Measurements from ENCODE around the gene SEC16A.
"Not testable (repeated sequence)": the region's sequence is repeated elsewhere in the genome, so short reads cannot be mapped to it uniquely, and the experiment has no call there.

Gene SEC16A

DNA sequence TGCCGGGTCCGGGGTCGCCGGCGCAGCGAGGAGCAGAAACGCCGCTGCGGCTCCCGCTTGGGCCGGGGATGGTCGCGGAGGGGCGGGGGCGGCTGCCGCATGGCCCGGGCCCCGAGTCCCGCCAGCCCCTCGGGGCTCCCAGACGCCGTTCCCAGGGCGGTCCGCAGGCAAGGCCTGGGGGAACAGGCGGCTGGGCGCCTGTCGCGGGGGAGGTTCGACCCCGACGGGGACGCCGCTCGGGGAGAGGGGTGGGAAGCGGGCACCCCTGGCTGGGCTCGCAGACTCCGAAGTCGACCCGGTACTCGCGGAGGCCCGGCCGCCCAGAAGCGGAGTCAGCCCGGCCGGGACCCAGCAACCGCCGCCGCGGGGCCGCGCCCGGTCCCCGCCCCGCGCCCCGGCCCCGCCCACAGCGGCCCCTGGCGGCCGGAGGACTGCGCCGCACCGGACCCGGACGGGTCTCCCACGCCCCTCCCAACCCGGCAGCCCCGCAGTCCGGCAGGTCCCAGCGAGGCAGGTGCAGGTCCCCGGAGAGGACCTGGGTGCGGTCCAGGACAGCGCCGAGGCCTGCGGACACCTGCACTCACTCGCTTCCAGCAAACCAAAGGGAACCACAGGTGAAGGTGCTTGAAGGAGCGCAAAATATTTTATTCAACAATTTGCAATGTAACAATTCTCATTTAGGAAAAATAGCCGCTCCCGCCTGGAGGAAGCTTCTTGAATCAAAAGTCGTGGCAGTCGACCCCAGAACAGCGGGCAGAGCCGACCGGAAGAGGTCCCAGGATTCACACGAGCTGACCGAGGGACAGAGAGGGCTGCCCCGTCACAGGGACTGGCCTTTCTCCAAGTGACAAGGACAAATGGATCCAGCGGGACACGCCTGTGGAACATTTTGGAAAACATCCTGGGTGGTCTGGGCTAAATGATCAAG lies 43.1 kb downstream of the SEC16A start, which contains the start of gene INPP5E:
Gene INPP5E (minus strand): TSS at position 365 of the 928 bp plus-strand sequence. CDS start 426 bp downstream, outside the sequence.
- peak; percentile 77 for DNase-seq

DNA sequence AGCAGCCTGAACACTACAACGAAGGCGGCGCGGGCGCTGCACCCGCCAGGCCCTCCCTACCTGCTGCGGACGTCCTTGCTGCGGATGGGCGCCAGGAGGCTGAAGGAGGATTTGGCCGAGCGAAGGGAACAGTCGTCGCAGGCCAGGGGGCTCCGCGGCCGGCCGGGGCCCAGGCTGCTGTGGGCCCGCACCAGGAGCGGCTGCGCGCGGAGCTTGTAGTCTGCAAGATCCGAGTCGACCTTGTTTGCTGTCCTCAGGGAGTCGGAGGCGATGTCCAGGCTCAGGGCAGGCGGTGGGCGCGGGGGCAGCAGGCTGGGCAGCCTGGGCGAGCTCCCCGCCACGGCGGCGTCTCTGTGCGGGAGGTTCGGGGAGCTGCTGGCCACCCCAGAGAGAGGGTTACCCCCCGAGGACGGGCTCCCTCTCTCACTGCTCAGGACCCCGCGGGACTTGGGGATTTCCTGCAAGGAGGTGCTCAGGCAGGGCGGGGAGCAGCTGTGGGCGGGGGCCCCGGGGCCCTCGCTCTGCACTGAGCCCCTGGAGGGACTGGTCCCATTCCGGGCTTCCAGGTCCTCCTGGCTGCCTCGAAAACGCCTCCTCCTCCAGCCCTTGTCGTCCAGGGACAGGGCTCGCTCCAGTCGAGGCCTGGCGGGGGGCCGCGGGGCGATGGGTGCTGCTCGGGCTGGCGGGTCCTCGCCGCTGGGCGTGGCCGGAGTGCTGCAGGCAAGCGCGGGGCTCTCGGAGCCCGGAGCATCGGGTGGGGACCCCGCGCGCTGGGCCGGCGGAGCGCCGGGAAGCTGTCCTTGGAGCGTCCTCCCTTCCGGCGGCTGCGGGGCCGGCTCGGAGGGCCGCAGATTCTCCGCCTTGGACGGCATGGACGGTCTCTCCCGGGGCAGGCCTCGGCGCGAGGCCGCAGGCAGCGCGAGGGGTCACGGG lies 44.0 kb downstream of the SEC16A start:
- DNase-seq, result peak; percentile 33

DNA sequence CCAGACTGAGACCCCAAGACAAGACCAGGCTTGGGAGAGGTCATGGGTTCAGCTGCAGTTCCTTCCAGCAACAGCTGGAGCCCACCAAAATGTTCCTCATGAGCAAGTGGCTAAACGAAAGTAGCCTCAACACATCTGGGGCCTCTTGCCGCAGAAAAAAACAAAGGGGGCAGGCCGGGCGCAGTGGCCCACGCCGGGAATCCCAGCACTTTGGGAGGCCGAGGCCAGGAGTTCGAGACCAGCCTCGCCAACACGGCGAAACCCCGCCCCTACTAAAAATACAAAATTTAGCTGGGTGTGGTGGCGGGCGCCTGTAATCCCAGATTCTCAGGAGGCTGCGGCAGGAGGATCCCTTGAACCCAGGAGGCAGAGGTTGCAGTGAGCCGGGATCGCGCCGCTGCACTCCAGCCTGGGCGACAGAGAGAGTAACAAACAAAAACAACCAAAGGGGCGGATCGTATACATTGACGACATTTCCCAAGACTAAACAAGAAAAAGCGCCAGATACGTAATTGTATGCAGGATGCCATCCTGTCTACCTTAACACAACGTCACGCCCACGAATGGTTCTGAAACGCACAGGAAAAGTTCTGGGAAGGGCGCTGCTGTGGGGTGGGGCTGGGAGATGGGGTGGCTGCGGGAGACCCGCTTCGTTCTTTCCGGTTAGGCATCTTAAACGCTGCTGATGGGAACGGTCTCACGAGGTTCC lies 44.8 kb downstream of the SEC16A start:
- DNase-seq, result no peak

- no peak for DNase-seq
Measured at GRCh38 chr9:136437430-136437829, 45.4 kb downstream of the SEC16A start.

GRCh38 chr9:136436055-136436634 lies 46.7 kb downstream of the SEC16A start:
- DNase-seq, result no peak

- DNase-seq, result no peak
Measured at GRCh38 chr9:136434580-136435169, 48.2 kb downstream of the SEC16A start.

DNA sequence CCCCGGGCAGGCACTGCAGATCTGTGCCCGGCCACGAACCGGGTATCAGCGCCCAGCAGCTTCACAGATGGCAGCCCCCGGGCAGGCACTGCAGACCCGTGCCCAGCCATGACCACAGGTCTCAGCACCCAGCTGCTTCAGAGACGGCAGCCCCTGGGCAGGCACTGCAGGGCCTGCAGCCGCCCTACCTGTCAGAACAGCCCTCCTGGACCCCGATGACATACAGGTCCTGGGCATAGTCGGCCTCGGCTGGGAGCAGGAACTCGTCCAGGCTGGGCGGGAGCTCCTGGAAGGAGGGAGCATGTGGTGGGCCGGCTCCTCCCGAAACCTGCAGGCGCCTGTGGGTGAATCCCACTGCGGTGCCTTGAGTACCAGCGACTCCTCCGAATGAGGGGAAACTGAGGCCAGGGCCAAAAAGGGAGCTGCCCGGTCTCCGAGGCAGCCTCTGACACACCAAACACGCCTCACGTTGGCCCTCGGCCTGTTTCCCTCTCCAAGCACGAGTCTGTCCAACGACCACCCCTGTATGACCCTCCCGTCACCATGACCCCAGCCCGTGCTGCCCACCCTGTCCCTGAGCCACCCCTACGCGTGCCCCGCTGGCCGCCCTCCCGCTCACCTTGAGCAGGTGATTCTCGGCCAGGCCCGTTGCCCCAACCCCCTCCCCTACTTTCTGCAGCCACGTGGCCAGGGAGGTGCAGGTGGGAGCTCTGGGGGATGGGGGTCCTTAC lies 48.8 kb downstream of the SEC16A start:
- no peak for DNase-seq

GRCh38 chr9:136433043-136433715 lies 49.7 kb downstream of the SEC16A start:
- DNase-seq, result no peak

- no peak for DNase-seq
Measured at GRCh38 chr9:136432591-136432990, 50.2 kb downstream of the SEC16A start.

GRCh38 chr9:136431782-136432350 lies 51.0 kb downstream of the SEC16A start:
- DNase-seq, result no peak

DNA sequence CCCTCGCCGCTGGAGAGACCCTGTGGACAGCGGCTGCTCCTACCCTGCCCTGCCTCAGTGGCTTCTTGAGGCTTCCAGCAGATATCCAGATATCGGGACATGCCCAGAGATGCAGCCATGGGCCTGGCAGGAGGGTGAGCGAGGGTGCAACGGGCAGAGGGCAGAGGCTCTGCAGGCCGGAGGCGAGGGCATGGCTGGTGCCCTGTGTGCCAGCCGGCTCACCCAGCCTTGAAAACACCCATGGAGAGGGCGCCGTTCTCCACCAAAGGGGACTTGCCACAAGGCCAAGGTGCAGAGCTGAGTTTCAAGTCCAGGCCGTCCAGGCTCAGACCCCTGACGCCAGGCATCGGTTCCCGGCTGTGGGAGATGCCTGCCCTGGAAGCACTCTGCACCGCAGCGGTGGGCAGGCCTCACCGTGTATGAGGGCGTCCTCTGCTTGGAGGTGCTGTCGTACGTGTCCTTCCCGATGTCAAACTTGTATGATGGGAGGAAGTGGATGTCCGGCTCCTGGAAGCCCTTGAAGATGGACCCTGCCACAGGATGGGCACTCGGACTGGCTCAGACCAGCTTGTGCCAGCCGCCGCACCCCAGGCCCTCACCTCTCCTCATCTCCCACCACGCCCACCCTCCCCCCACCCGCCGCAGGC lies 52.1 kb downstream of the SEC16A start:
- DNase-seq, result no peak

DNA sequence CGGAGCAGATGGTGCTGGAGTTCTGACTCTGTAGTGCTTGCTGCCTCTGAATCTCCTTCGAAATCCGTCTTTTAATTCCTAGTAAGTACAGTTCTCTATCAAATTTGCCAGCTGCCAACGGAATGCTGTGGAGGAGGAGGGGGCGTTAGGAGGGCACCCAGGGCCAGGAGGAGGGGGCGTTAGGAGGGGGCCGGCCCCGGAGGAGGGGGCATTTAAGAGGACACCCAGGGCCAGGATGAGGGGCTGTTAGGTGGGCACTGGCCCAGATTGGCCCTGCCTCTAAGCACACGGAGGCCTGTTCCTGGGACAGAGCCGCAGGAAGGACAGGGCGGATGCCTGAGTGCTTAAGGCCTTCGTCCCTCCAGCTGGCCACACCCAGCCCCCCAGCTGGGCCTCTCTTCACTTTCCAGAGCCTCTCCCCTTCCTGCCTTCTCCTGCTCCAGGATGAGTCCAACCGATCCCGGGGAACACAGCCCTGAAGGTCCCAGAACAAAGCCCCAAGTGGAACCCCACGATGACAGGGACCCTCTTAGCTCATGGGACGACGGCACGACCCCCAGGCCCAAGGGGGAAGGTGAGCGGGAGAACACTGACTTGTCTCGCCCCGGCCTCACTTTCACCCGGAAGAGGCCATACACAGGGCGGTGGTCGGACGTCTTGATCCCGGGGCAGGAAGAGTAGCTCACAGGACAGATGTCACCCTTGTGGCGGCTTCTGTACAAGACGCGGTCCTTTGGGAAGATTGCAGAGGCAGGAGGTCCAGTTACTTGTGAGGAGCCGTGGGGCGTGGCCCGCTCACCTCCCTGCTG lies 53.0 kb downstream of the SEC16A start:
- DNase-seq, result no peak

GRCh38 chr9:136429075-136429628 lies 53.7 kb downstream of the SEC16A start:
- DNase-seq, result no peak

DNA sequence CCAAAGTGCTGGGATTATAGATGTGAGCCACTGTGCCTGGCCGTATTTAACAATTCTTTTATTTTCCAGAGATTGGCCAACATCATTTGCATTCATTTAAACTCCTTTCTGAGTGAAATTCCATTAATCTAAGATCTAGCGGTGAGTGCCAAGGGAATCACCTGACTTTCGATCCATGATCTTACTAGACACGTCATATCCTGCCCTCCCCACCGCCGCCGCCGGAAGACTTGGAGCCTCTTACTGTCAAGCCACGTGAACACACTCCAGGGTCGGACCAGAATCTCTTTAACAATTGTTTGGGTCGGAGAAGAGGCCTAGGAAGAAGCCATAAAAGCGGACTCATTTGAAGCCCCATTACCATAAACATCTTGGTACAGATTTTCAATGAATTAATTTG lies 56.1 kb downstream of the SEC16A start:
- no peak for DNase-seq

- DNase-seq, result not testable (repeated sequence)
Measured at GRCh38 chr9:136425367-136425766, 57.5 kb downstream of the SEC16A start.

DNA sequence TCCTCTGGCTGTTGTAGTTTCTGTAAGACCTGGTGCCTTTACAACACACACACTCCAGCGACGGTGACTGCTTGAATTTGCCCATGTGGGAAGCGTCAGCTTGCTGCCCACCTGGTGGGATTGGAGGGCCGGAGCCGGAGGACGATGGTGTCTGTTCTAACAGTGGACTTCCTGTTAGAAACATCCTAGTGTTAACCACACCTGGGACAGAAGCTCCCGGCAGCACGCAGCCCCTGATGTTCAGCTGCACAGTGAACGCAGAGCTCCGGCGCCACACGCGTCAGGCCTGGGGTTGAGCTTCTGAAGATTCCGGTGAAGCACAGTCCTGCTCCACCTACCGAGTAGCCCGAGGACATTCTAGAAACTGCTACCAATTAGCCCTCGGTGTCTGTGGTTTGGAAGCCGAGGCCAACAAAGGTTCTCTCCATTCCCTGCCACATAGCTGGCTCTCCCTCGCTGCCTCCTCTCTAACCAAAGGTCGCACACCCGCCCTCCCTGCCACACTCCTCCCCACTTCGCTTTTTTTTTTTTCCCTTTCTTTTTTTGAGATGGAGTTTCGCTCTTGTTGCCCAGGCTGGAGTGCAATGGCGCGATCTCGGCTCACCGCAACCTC lies 58.0 kb downstream of the SEC16A start:
- DNase-seq, result no peak

DNA sequence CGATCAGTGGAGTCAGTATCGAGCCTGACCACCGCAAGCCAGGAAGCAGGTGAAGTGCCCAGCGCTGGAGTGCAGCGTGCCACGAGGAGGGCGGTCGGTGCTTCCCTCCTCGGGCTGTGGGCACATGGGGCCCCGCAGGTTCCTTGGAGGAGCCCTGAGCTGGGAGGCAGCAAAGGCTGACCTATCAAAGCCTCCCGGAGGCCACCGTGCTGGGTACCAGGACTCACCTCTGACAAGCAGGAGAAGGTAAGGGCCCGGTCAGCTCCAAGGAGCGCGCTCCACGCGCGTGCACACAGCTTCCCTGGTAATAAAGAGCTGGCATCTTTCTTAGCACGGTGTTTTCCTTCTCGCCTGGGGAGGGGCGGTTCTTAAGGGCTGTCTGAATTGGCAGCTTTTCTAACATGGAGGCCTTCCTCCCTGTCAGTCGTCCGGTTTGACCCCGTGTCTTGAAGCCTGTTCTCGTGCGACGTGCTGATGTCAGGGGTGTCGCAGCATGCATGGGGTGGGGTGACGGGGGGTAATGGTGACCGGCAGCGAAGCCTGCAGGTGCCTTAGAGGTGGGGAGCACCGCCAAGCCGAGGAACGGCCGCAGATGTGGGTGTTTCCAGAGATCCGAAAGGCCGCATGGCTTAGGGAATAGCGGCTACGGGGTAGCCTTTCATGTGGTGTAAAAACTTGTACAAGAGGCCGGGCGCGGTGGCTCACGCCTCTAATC lies 59.3 kb downstream of the SEC16A start:
- DNase-seq, result no peak

All from NCI-H2171 (cell line).